SK-N-SH (cell line): ENCODE measurements around the gene CRB3. TPM values are rescaled to one million over a fixed set of nuclear protein-coding genes. Genes with fewer than 3 reads are reported as not detected.

Source experiments
- CTCF ChIA-PET: fragments of 300-600, 350-600 bp; formaldehyde crosslinking; extraction: SDS; loops from one replicate; lab custom pipeline; 2021; lab: Yijun Ruan, JAX
- POLR2A ChIA-PET: fragments of 350-600 bp; sonication (Branson Sonifier 250); formaldehyde crosslinking; extraction: SDS; loops from one replicate; lab custom pipeline; 2020; ENCODE audit warnings: antibody characterized with exemption, inconsistent platforms; lab: Yijun Ruan, JAX
- DNase-seq: peaks from one replicate; pipeline ENCODE4 v3.0.0; 2012
- H2AFZ ChIP-seq: fragments of 200-600 bp; sonication (generic); 2 replicates; pipeline ENCODE4 v1.8.1; 2016; ENCODE audit warnings: antibody characterized with exemption, mild to moderate bottlenecking, low read depth
- H3F3A ChIP-seq: fragments of 200-600 bp; sonication (generic); replicated peaks from 2 replicates; pipeline ENCODE3; 2016; ENCODE audit warnings: antibody characterized with exemption, mild to moderate bottlenecking; ENCODE audit not compliant: insufficient read depth
- H3K27ac ChIP-seq, 2 experiments: fragments of 200-500 bp in 1 of 2; fragments of 200-600 bp in 1 of 2; sonication (Bioruptor generic) in 1 of 2; sonication (generic), shearing (Covaris generic) in 1 of 2; 2 replicates each; pipeline versions ENCODE4 v1.5.1 to v1.6.1; 2014 to 2016; ENCODE audit warnings: low read depth in 2 of 2, inconsistent platforms in 1 of 2, low read length in 1 of 2, mild to moderate bottlenecking in 1 of 2, mixed read lengths in 1 of 2
- H3K27me3 ChIP-seq: fragments of 200-600 bp; sonication (generic), shearing (Covaris generic); 2 replicates; pipeline ENCODE4 v1.6.1; 2016; ENCODE audit warnings: mixed run types; ENCODE audit not compliant: insufficient read depth
- H3K36me3 ChIP-seq, 2 experiments: fragments of 200-500 bp in 1 of 2; fragments of 200-600 bp in 1 of 2; sonication (Bioruptor generic) in 1 of 2; sonication (generic) in 1 of 2; replicated peaks in 1 of 2; 2 replicates each; pipeline versions ENCODE3 to v1.5.1; 2014 to 2016; ENCODE audit warnings: low read length in 1 of 2, mild to moderate bottlenecking in 1 of 2; ENCODE audit not compliant: insufficient read depth in 2 of 2, control insufficient read depth in 1 of 2
- H3K4me1 ChIP-seq, 2 experiments: fragments of 200-500 bp in 1 of 2; fragments of 200-600 bp in 1 of 2; sonication (Bioruptor generic) in 1 of 2; sonication (generic), shearing (Covaris generic) in 1 of 2; 2 replicates each; pipeline versions ENCODE4 v1.5.1 to v1.6.1; 2014 to 2016; ENCODE audit warnings: low read depth in 1 of 2, low read length in 1 of 2, mixed run types in 1 of 2; ENCODE audit not compliant: insufficient read depth in 2 of 2, control insufficient read depth in 1 of 2
- H3K4me2 ChIP-seq: fragments of 200-600 bp; sonication (generic), shearing (Covaris generic); 2 replicates; pipeline ENCODE4 v1.6.1; 2017; ENCODE audit warnings: mixed run types
- H3K4me3 ChIP-seq, 2 experiments: fragments of 200-500 bp in 1 of 2; fragments of 200-600 bp in 1 of 2; sonication (Bioruptor generic) in 1 of 2; sonication (generic), shearing (Covaris generic) in 1 of 2; 2 replicates each; pipeline versions ENCODE4 v1.5.1 to v1.8.1; 2014 to 2016; ENCODE audit warnings: low read depth in 2 of 2, inconsistent platforms in 1 of 2, low read length in 1 of 2, mild to moderate bottlenecking in 1 of 2, mixed read lengths in 1 of 2, moderate library complexity in 1 of 2
- H3K79me2 ChIP-seq: fragments of 200-600 bp; sonication (generic); 2 replicates; pipeline ENCODE4 v1.8.1; 2017; ENCODE audit warnings: mild to moderate bottlenecking; ENCODE audit not compliant: insufficient read depth
- H3K9ac ChIP-seq: fragments of 200-600 bp; sonication (generic); 2 replicates; pipeline ENCODE4 v1.6.1; 2017; ENCODE audit warnings: mixed run types
- H3K9me2 ChIP-seq: fragments of 200-600 bp; sonication (generic); 2 replicates; pipeline ENCODE4 v1.6.1; 2017; ENCODE audit warnings: mixed run types
- H3K9me3 ChIP-seq: fragments of 200-600 bp; sonication (generic); 2 replicates; pipeline ENCODE4 v1.6.1; 2017; ENCODE audit warnings: mixed run types, mild to moderate bottlenecking, moderate library complexity
- H4K20me1 ChIP-seq: fragments of 200-600 bp; sonication (generic); 2 replicates; pipeline ENCODE4 v1.6.1; 2017; ENCODE audit warnings: mild to moderate bottlenecking, mixed run types; ENCODE audit not compliant: insufficient read depth
- CHD2 ChIP-seq: fragments of 150-350 bp; IDR thresholded peaks from 2 replicates; pipeline ENCODE4 v1.6.1; 2018; ENCODE audit warnings: low read length; ENCODE audit not compliant: partially characterized antibody
- CTCF ChIP-seq: fragments of 200-600 bp; sonication (generic); IDR thresholded peaks from 2 replicates; pipeline ENCODE4 v1.6.1; 2017; ENCODE audit warnings: antibody characterized with exemption, mild to moderate bottlenecking, moderate library complexity
- FOXJ3 ChIP-seq: sonication (generic); formaldehyde crosslinking; IDR thresholded peaks from 2 replicates; pipeline ENCODE4 v1.5.1; 2020; ENCODE audit warnings: mild to moderate bottlenecking, missing genetic modification reagents
- JUND ChIP-seq: IDR thresholded peaks from 2 replicates; pipeline ENCODE4 v1.4.0; 2012
- MEF2A ChIP-seq: IDR thresholded peaks from 2 replicates; pipeline ENCODE4 v1.4.0; 2012; ENCODE audit warnings: low read depth, borderline replicate concordance
- RAD21 ChIP-seq: IDR thresholded peaks from 2 replicates; pipeline ENCODE4 v1.6.1; 2012; ENCODE audit warnings: mild to moderate bottlenecking, low read length
- REST ChIP-seq: IDR thresholded peaks from 2 replicates; pipeline ENCODE4 v1.6.1; 2012; ENCODE audit warnings: mild to moderate bottlenecking, low read depth, low read length, moderate library complexity
- RXRA ChIP-seq: IDR thresholded peaks from 2 replicates; pipeline ENCODE4 v1.4.0; 2012; ENCODE audit warnings: low read depth, mild to moderate bottlenecking, borderline replicate concordance
- SIN3A ChIP-seq: IDR thresholded peaks from 2 replicates; pipeline ENCODE4 v1.6.1; 2012; ENCODE audit warnings: low read depth, mild to moderate bottlenecking, low read length, moderate library complexity, borderline replicate concordance
- SMC3 ChIP-seq: IDR thresholded peaks from 2 replicates; pipeline ENCODE4 v1.6.1; 2012; ENCODE audit warnings: low read depth, low read length, improper control_type of control experiment
- TAF1 ChIP-seq: IDR thresholded peaks from 2 replicates; pipeline ENCODE4 v1.6.1; 2012; ENCODE audit warnings: low read depth, mild to moderate bottlenecking, low read length, moderate library complexity, borderline replicate concordance
- TEAD4 ChIP-seq: IDR thresholded peaks from 2 replicates; pipeline ENCODE4 v1.4.0; 2012; ENCODE audit warnings: mild to moderate bottlenecking, borderline replicate concordance; ENCODE audit not compliant: insufficient read depth
- WGBS: methylation state at CpG from one replicate; pipeline ENCODE4 v1.1.6; 2017; ENCODE audit warnings: low lambda C conversion rate; 5-methylcytosine and 5-hydroxymethylcytosine counted together
- polyA plus RNA-seq, 3 experiments: library from polyadenylated mRNA; depleted of rRNA; stranded (reverse); fragments of >200 nt; gene quantifications; 2 replicates each; pipeline ENCODE4 v1.2.3, GENCODE V29; 2012
- TF ChIP-seq, protein P1 (sequence below): fragments of 150-350 bp; IDR thresholded peaks from 2 replicates; pipeline ENCODE4 v1.6.1; 2016; ENCODE audit warnings: mild to moderate bottlenecking, low read depth, low read length
- TF ChIP-seq, protein P2 (sequence below): IDR thresholded peaks from 2 replicates; pipeline ENCODE4 v1.4.0; 2012; ENCODE audit warnings: low read depth, borderline replicate concordance

The CRB3 gene
- polyA plus RNA-seq, 1 of the 3 experiments (the other 2 are of a cell fraction) = not detected

- Histone ChIP-seq H3K4me1 (peaks cover 0 to 6% of the 10 kb centered on the region in 2 experiments; a peak in 1 of 4 replicates), H3F3A (no peaks in the 10 kb centered on the region), H3K9ac (no peak overlapping the region), H3K36me3 (no peaks in the 10 kb centered on the region), H3K4me3 (no peak overlapping the region), H3K79me2 (no peaks in the 10 kb centered on the region), H3K9me2 (no peaks in the 10 kb centered on the region), H3K27ac (no peak overlapping the region), H3K27me3 (peaks cover under 1% of the 10 kb centered on the region; the same call in 1 of the 2 replicates), H4K20me1 (no peaks in the 10 kb centered on the region), H3K9me3 (no peaks in the 10 kb centered on the region), H2AFZ (no peak overlapping the region), H3K4me2 (no peak overlapping the region)
- ChIA-PET CTCF (interaction anchor here (0.8 to 1.8 kb wide), 4 partner anchors 10 to 36 kb away, joined by 3 to 14 read pairs (median 3); partner anchors contain the start of gene TUBB4A), POLR2A (interaction anchor here (0.6 kb wide), 1 partner anchor 210 kb away, joined by 3 read pairs; no protein-coding TSS in a partner anchor)
- 62% methylated on average over 10 of the region's 10 CpGs for WGBS
- DNase-seq = no peak
- TF ChIP-seq REST (no peak), TAF1 (no peak), MEF2A (no peak), JUND (no peak), FOXJ3 (CRISPR knock-in tag) (no peak), SIN3A (no peak), CHD2 (no peak), RAD21 (no peak)
- TF ChIP-seq, all 33 proteins: peak for 0
These were observed 16.9 kb downstream of the CRB3 start for GRCh38 chr19:6480848-6481415.

DNA sequence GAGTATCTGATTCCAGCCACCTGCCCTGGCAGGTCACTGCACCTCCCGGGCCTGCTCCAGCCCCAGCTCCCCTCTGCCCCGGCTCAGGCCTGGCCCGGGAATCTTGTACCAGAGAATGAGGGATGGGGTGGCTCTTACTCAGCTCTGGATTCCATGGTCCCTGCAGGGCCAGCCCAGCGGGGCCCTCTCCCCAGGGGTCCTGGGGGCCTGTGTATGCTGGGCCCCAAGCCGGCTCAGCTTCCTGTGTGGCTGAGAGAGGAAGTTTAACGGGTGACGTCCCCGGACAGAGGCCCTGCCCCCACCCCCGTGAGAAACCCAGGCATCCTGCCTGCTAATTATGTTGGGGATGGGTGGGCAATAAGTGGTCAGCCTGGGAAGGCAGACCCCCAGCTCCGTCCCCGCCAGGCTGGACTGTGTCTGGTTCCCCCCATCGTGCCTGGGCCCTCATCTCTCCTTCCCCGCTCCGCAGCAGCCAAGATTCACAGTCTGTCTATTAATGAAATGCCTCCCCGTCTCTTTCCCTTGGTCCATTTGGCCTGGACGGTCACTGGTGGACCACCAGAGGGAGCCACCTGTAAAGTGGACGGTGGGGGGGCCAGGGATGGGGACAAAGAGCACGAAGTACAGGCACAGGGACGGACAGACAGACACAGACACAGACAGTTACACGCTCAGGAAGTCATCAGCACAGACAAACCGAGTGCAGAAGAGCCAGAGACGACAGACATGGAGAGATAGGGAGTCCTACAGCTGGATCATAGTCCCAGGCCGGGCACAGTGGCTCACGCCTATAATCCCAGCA lies 17.7 kb downstream of the CRB3 start, which contains the start of gene DENND1C:
Gene DENND1C (minus strand): TSS at position 247 of the 802 bp plus-strand sequence. CDS start 92 bp downstream, at position 155.
- no peaks in the 10 kb centered on the region for H3K79me2 ChIP-seq
- no peak within 1 kb of the TSS for H3K4me3 ChIP-seq
- H3K27ac ChIP-seq = no peak within 1 kb of the TSS
- H3K9me2 ChIP-seq = no peaks in the 10 kb centered on the region
- H3K27me3 ChIP-seq = no peaks in the 10 kb centered on the region; the same call in 1 of the 2 replicates
- H3K4me1 ChIP-seq = peaks cover 0 to 5% of the 10 kb centered on the region in 2 experiments; a peak in 1 of 4 replicates
- CTCF ChIA-PET = interaction anchor here (0.8 to 1.8 kb wide), 6 partner anchors 10 to 44 kb away, joined by 3 to 14 read pairs (median 3); partner anchors contain the start of gene TUBB4A
- no peaks in the 10 kb centered on the region for H3K36me3 ChIP-seq
- peak; percentile 71 for DNase-seq
- no peak within 1 kb of the TSS for H2AFZ ChIP-seq
- TF ChIP-seq SMC3 (peak; percentile 46), TEAD4 (no peak), CHD2 (no peak), RXRA (no peak), SIN3A (no peak), CTCF (peak; percentile 60), RAD21 (peak; percentile 40; the same call in 1 of the 2 replicates), JUND (no peak)
- TF ChIP-seq, protein P1, sequence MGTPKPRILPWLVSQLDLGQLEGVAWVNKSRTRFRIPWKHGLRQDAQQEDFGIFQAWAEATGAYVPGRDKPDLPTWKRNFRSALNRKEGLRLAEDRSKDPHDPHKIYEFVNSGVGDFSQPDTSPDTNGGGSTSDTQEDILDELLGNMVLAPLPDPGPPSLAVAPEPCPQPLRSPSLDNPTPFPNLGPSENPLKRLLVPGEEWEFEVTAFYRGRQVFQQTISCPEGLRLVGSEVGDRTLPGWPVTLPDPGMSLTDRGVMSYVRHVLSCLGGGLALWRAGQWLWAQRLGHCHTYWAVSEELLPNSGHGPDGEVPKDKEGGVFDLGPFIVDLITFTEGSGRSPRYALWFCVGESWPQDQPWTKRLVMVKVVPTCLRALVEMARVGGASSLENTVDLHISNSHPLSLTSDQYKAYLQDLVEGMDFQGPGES = no peak
- TF ChIP-seq, protein P2, sequence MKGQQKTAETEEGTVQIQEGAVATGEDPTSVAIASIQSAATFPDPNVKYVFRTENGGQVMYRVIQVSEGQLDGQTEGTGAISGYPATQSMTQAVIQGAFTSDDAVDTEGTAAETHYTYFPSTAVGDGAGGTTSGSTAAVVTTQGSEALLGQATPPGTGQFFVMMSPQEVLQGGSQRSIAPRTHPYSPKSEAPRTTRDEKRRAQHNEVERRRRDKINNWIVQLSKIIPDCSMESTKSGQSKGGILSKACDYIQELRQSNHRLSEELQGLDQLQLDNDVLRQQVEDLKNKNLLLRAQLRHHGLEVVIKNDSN = no peak
- no peak within 1 kb of the TSS for H3K9ac ChIP-seq
- no peaks in the 10 kb centered on the region for H3F3A ChIP-seq
- H4K20me1 ChIP-seq = no peaks in the 10 kb centered on the region
- H3K4me2 ChIP-seq = no peak within 1 kb of the TSS
- POLR2A ChIA-PET = no interaction called here
- H3K9me3 ChIP-seq = no peaks in the 10 kb centered on the region
- 42% methylated on average over 20 of the region's 24 CpGs for WGBS
